Endothelial cell of umbilical vein (primary cell): ENCODE measurements around the gene CRTC1. TPM values are rescaled to one million over a fixed set of nuclear protein-coding genes. Genes with fewer than 3 reads are reported as not detected.

Source experiments
- BruUV-seq: library from RNA; stranded (reverse); fragments of 400-500 nt; replicated peaks from 2 replicates; lab custom pipeline; 2021; lab: Mats Ljungman, UMichigan
- CTCF ChIA-PET: fragments of 300-600, 350-600 bp; sonication (Branson Sonifier 250); formaldehyde crosslinking; loops from one replicate; lab custom pipeline; 2021; ENCODE audit warnings: antibody characterized with exemption, inconsistent platforms; lab: Charles Lee
- POLR2A ChIA-PET: fragments of 300-600, 350-600 bp; sonication (Branson Sonifier 250); formaldehyde crosslinking; loops from one replicate; lab custom pipeline; 2021; ENCODE audit warnings: antibody characterized with exemption, inconsistent platforms; lab: Charles Lee
- DNase-seq: peaks from one replicate; pipeline ENCODE4 v3.0.0-alpha.2; 2011; ENCODE audit warnings: low read depth, low spot score
- FAIRE-seq: peaks from 2 replicates; lab custom pipeline; 2011; peaks lifted over from hg19 to GRCh38; lab: Jason Lieb, UNC
- H2AFZ ChIP-seq: 2 replicates; pipeline ENCODE4 v1.6.0; 2012; ENCODE audit warnings: low read depth, low read length, control low read depth, inconsistent platforms
- H3K27ac ChIP-seq: 2 replicates; pipeline ENCODE4 v1.5.1; 2011; ENCODE audit warnings: low read depth, mild to moderate bottlenecking, control low read depth, low read length, moderate library complexity; ENCODE audit not compliant: insufficient read depth
- H3K27me3 ChIP-seq, 2 experiments: 2 replicates each; pipeline versions ENCODE4 v1.6.0 to v1.6.1; 2011; ENCODE audit warnings: low read length in 2 of 2, mixed read lengths in 1 of 2; ENCODE audit not compliant: control insufficient read depth in 2 of 2, insufficient read depth in 2 of 2
- H3K36me3 ChIP-seq, 2 experiments: 2 replicates in 1 of 2; 3 replicates in 1 of 2; pipeline ENCODE4 v1.5.1; 2011; ENCODE audit warnings: low read length in 2 of 2, mild to moderate bottlenecking in 1 of 2, moderate library complexity in 1 of 2; ENCODE audit not compliant: control insufficient read depth in 2 of 2, insufficient read depth in 2 of 2; ENCODE audit errors: extremely low read depth in 1 of 2
- H3K4me1 ChIP-seq: 3 replicates; pipeline ENCODE4 v1.5.1; 2011; ENCODE audit warnings: mild to moderate bottlenecking, low read length; ENCODE audit not compliant: control insufficient read depth, insufficient read depth; ENCODE audit errors: extremely low read depth
- H3K4me2 ChIP-seq: 2 replicates; pipeline ENCODE4 v1.6.1; 2011; ENCODE audit warnings: low read length, control low read depth, mixed read lengths; ENCODE audit not compliant: insufficient read depth
- H3K4me3 ChIP-seq, 3 experiments: fragments of 200-600 bp in 1 of 3; sonication (generic), shearing (Covaris generic) in 1 of 3; replicated peaks in 1 of 3; 2 replicates each; pipeline ENCODE4 v1.5.1; 2011 to 2016; ENCODE audit warnings: control low read depth in 3 of 3, low read length in 3 of 3, mild to moderate bottlenecking in 2 of 3, inconsistent platforms in 1 of 3, low read depth in 1 of 3, moderate library complexity in 1 of 3; ENCODE audit not compliant: insufficient read depth in 1 of 3
- H3K79me2 ChIP-seq: 2 replicates; pipeline ENCODE4 v1.6.0; 2012; ENCODE audit warnings: low read length, inconsistent platforms; ENCODE audit not compliant: control insufficient read depth, insufficient read depth
- H3K9ac ChIP-seq: replicated peaks from 2 replicates; pipeline ENCODE3; 2011; ENCODE audit warnings: low read length, control low read depth; ENCODE audit not compliant: insufficient read depth; ENCODE audit errors: extremely low read depth
- H3K9me1 ChIP-seq: replicated peaks from 3 replicates; pipeline ENCODE4 v1.6.0; 2011; ENCODE audit warnings: mild to moderate bottlenecking, low read length; ENCODE audit not compliant: control insufficient read depth, insufficient read depth; ENCODE audit errors: extremely low read depth
- H3K9me3 ChIP-seq: replicated peaks from 2 replicates; pipeline ENCODE4 v1.5.1; 2012; ENCODE audit warnings: low read length, inconsistent platforms; ENCODE audit not compliant: control insufficient read depth, insufficient read depth
- H4K20me1 ChIP-seq: replicated peaks from 2 replicates; pipeline ENCODE3; 2011; ENCODE audit warnings: mild to moderate bottlenecking, low read length; ENCODE audit not compliant: control insufficient read depth, insufficient read depth; ENCODE audit errors: extremely low read depth
- EZH2 ChIP-seq: IDR thresholded peaks from 2 replicates; pipeline ENCODE4 v1.6.1; 2012; ENCODE audit warnings: borderline replicate concordance, low read depth, mild to moderate bottlenecking, moderate library complexity, low read length, inconsistent platforms; ENCODE audit not compliant: severe bottlenecking
- FOS ChIP-seq: IDR thresholded peaks from 2 replicates; pipeline ENCODE4 v1.6.1; 2011; ENCODE audit warnings: mild to moderate bottlenecking, low read length, moderate library complexity, borderline replicate concordance; ENCODE audit not compliant: insufficient read depth
- GATA2 ChIP-seq: IDR thresholded peaks from 2 replicates; pipeline ENCODE4 v1.7.0; 2011; ENCODE audit warnings: low read depth, mild to moderate bottlenecking, moderate library complexity, mixed read lengths, low read length; ENCODE audit not compliant: insufficient read length, insufficient read depth
- JUN ChIP-seq: IDR thresholded peaks from 2 replicates; pipeline ENCODE4 v1.6.1; 2011; ENCODE audit warnings: borderline replicate concordance, low read depth; ENCODE audit not compliant: insufficient read length, insufficient read depth
- MYC ChIP-seq: IDR thresholded peaks from one replicate; pipeline ENCODE4 v1.6.1; 2011; ENCODE audit warnings: mild to moderate bottlenecking, low read depth, low read length
- POLR2A ChIP-seq: IDR thresholded peaks from 2 replicates; pipeline ENCODE4 v1.6.1; 2012; ENCODE audit warnings: low read depth, mild to moderate bottlenecking, control low read depth, low read length
- POLR2AphosphoS5 ChIP-seq: IDR thresholded peaks from 2 replicates; pipeline ENCODE4 v1.6.1; 2012; ENCODE audit warnings: low read depth, mild to moderate bottlenecking, control low read depth, low read length, moderate library complexity; ENCODE audit not compliant: insufficient read depth
- dilution Hi-C: fragments of 300-500 bp; cut with MboI; formaldehyde crosslinking; loops from one replicate; pipeline ENCODE4 v1.15.0; 2019; ENCODE audit warnings: low sequenced_read_pairs; ENCODE audit not compliant: extremely low pct_ligation_motif_present
- intact Hi-C: fragments of 100-400 bp; cut with micrococcal nuclease; formaldehyde crosslinking; loops from one replicate; pipeline ENCODE4 v1.10.0; 2022
- polyA plus RNA-seq, 4 experiments: library from polyadenylated mRNA; depleted of rRNA in 3 of 4; stranded (reverse) in 3 of 4; unstranded in 1 of 4; fragments of >200 nt; gene quantifications; 2 replicates each; pipeline versions ENCODE4 v1.2.1 to v1.2.3, GENCODE V29; 2011 to 2012; ENCODE audit warnings: missing spikeins in 1 of 4
- total RNA-seq: library from RNA; stranded (reverse); gene quantifications from 2 replicates; pipeline ENCODE4 v1.2.3, GENCODE V29; 2021
- TF ChIP-seq, protein P1 (sequence below): IDR thresholded peaks from 2 replicates; pipeline ENCODE4 v1.6.1; 2011; ENCODE audit not compliant: insufficient read depth, insufficient read length

The CRTC1 gene
- total and polyA plus RNA-seq, 2 donors (not counting 3 experiments of a cell fraction or from before 2014, with no cell fraction given): 4.2 to 11.4 TPM

- DNase-seq: no peak
- H3K9me3 ChIP-seq: no peaks in the 10 kb centered on the region
- no TSS peak for BruUV-seq
- H3K79me2 ChIP-seq: no peaks in the 10 kb centered on the region
- no peak overlapping the region for H3K4me2 ChIP-seq
- H3K27me3 ChIP-seq: peaks cover 0 to 7% of the 10 kb centered on the region in 2 experiments
- no peaks in the 10 kb centered on the region for H3K36me3 ChIP-seq
- no peak for FAIRE-seq
- intact Hi-C loops (no loop called here), dilution Hi-C loops (no loop called here)
- no peaks in the 10 kb centered on the region for H3K4me1 ChIP-seq
- H3K27ac ChIP-seq: no peak overlapping the region
- ChIA-PET POLR2A (no interaction called here), CTCF (interaction anchor here (0.6 to 1.8 kb wide), 2 partner anchors 21 to 45 kb away, joined by 3 to 7 read pairs; no protein-coding TSS in a partner anchor)
- H2AFZ ChIP-seq: no peak overlapping the region
- no peak overlapping the region for H3K4me3 ChIP-seq
- no peak overlapping the region for H3K9ac ChIP-seq
- no peaks in the 10 kb centered on the region for H4K20me1 ChIP-seq
- no peaks in the 10 kb centered on the region for H3K9me1 ChIP-seq
- TF ChIP-seq POLR2AphosphoS5 (no peak), JUN (no peak), FOS (no peak), EZH2 (no peak)
- TF ChIP-seq, protein P1, sequence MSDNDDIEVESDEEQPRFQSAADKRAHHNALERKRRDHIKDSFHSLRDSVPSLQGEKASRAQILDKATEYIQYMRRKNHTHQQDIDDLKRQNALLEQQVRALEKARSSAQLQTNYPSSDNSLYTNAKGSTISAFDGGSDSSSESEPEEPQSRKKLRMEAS: no peak
Observed at GRCh38 chr19:18802354-18802753, 118.9 kb downstream of the CRTC1 start.

- TF ChIP-seq GATA2 (no peak), POLR2A (no peak), MYC (no peak), EZH2 (no peak), POLR2AphosphoS5 (no peak), FOS (no peak), JUN (no peak)
- TF ChIP-seq, protein P1: no peak
- Histone ChIP-seq H3K4me1 (no peaks in the 10 kb centered on the region), H3K9ac (no peak overlapping the region), H3K79me2 (no peaks in the 10 kb centered on the region), H3K4me3 (no peak overlapping the region), H2AFZ (no peak overlapping the region), H3K27ac (no peak overlapping the region), H3K27me3 (peaks cover 0 to 3% of the 10 kb centered on the region in 2 experiments), H3K9me3 (no peaks in the 10 kb centered on the region), H4K20me1 (no peaks in the 10 kb centered on the region), H3K9me1 (no peaks in the 10 kb centered on the region), H3K4me2 (no peak overlapping the region), H3K36me3 (no peaks in the 10 kb centered on the region)
- FAIRE-seq: no peak
- intact Hi-C loops (no loop called here), dilution Hi-C loops (no loop called here)
- no TSS peak for BruUV-seq
- no peak for DNase-seq
- CTCF ChIA-PET: no interaction called here
- POLR2A ChIA-PET: no interaction called here
Observed at GRCh38 chr19:18803550-18804138, 120.2 kb downstream of the CRTC1 start.
